HepG2 (cell line): Measurements from ENCODE around the gene MAFB. TPM values are rescaled to one million over a fixed set of nuclear protein-coding genes. Genes with fewer than 3 reads are reported as not detected.

ENCODE experiments used
- ATF6 ChIP-seq: sonication (generic); formaldehyde crosslinking; conservative IDR thresholded peaks from 2 replicates; pipeline ENCODE4 v1.4.0; 2020; ENCODE audit warnings: missing genetic modification reagents
- CEBPG ChIP-seq: IDR thresholded peaks from 2 replicates; pipeline ENCODE4 v1.6.1; 2016
- IKZF4 ChIP-seq: sonication (generic); formaldehyde crosslinking; IDR thresholded peaks from 2 replicates; pipeline ENCODE4 v1.5.1; 2020; ENCODE audit warnings: borderline replicate concordance, mild to moderate bottlenecking, low read depth, missing genetic modification reagents; ENCODE audit errors: not compliant biosample characterization
- PHF21A ChIP-seq: sonication (generic); formaldehyde crosslinking; IDR thresholded peaks from 2 replicates; pipeline ENCODE4 v1.5.0; 2020; ENCODE audit warnings: mild to moderate bottlenecking, missing genetic modification reagents
- POGZ ChIP-seq: sonication (generic); formaldehyde crosslinking; IDR thresholded peaks from 2 replicates; pipeline ENCODE4 v1.4.0; 2020; ENCODE audit warnings: mild to moderate bottlenecking, missing genetic modification reagents
- REXO4 ChIP-seq: sonication (generic); formaldehyde crosslinking; IDR thresholded peaks from 2 replicates; pipeline ENCODE4 v1.8.0; 2022; ENCODE audit warnings: missing genetic modification reagents, mild to moderate bottlenecking, borderline replicate concordance
- RXRB ChIP-seq: IDR thresholded peaks from 2 replicates; pipeline ENCODE4 v1.6.1; 2016; ENCODE audit warnings: borderline replicate concordance, missing genetic modification reagents, missing compliant biosample characterization
- TGIF2 ChIP-seq: IDR thresholded peaks from 2 replicates; pipeline ENCODE4 v1.6.1; 2016; ENCODE audit warnings: control low read depth, missing compliant biosample characterization
- ZBTB26 ChIP-seq: IDR thresholded peaks from 2 replicates; pipeline ENCODE4 v1.6.1; 2016; ENCODE audit warnings: missing compliant biosample characterization, missing genetic modification reagents, borderline replicate concordance
- ZFP36L2 ChIP-seq: sonication (generic); formaldehyde crosslinking; IDR thresholded peaks from 2 replicates; pipeline ENCODE4 v1.4.0; 2020; ENCODE audit warnings: missing genetic modification reagents
- ZNF124 ChIP-seq: sonication (generic); formaldehyde crosslinking; IDR thresholded peaks from 2 replicates; pipeline ENCODE4 v1.4.0; 2020; ENCODE audit warnings: missing genetic modification reagents
- ZNF20 ChIP-seq: sonication (generic); formaldehyde crosslinking; IDR thresholded peaks from 2 replicates; pipeline ENCODE4 v1.4.0; 2020; ENCODE audit warnings: mild to moderate bottlenecking, moderate library complexity, missing genetic modification reagents
- ZNF230 ChIP-seq: sonication (generic); formaldehyde crosslinking; IDR thresholded peaks from 2 replicates; pipeline ENCODE4 v1.4.0; 2020; ENCODE audit warnings: mild to moderate bottlenecking, missing genetic modification reagents
- ZNF280D ChIP-seq: sonication (generic); formaldehyde crosslinking; IDR thresholded peaks from 2 replicates; pipeline ENCODE4 v1.5.1; 2020; ENCODE audit warnings: mild to moderate bottlenecking, missing genetic modification reagents
- ZNF337 ChIP-seq: sonication (generic); formaldehyde crosslinking; IDR thresholded peaks from 2 replicates; pipeline ENCODE4 v1.5.1; 2020; ENCODE audit warnings: missing genetic modification reagents, low read depth, mild to moderate bottlenecking, borderline replicate concordance
- ZNF512 ChIP-seq: sonication (generic); formaldehyde crosslinking; IDR thresholded peaks from 2 replicates; pipeline ENCODE4 v1.4.0; 2020; ENCODE audit warnings: mild to moderate bottlenecking, missing genetic modification reagents
- ZNF549 ChIP-seq: sonication (generic); formaldehyde crosslinking; IDR thresholded peaks from 2 replicates; pipeline ENCODE4 v1.5.0; 2020; ENCODE audit warnings: missing genetic modification reagents
- ZNF570 ChIP-seq: sonication (generic); formaldehyde crosslinking; IDR thresholded peaks from 2 replicates; pipeline ENCODE4 v1.4.0; 2020; ENCODE audit warnings: mild to moderate bottlenecking, missing genetic modification reagents, borderline replicate concordance
- ZNF7 ChIP-seq: IDR thresholded peaks from 2 replicates; pipeline ENCODE4 v1.6.1; 2016; ENCODE audit warnings: missing biosample characterization, missing genetic modification reagents
- polyA plus RNA-seq, 8 experiments: library from polyadenylated mRNA; depleted of rRNA in 3 of 8; stranded (reverse) in 7 of 8; unstranded in 1 of 8; fragments of >200 nt; fragmentation: Illumina TruSeq in 4 of 8; extraction: Trizol in 4 of 8; gene quantifications; 2 replicates each; pipeline versions ENCODE4 v1.2.1 to v1.2.3, GENCODE V29; 2011 to 2016; ENCODE audit warnings: low read depth in 4 of 8, missing spikeins in 1 of 8, mixed read lengths in 1 of 8; ENCODE audit not compliant: insufficient read depth in 1 of 8
- total RNA-seq, 5 experiments: library from RNA; depleted of rRNA; stranded (reverse); fragments of >200 nt; fragmentation: Illumina TruSeq; extraction: Trizol; gene quantifications; 2 replicates each; pipeline ENCODE4 v1.2.3, GENCODE V29; 2016; ENCODE audit warnings: low read depth in 1 of 5
- TF ChIP-seq, protein P1 (sequence below): sonication (generic); formaldehyde crosslinking; IDR thresholded peaks from 2 replicates; pipeline ENCODE4 v1.8.0; 2022; ENCODE audit warnings: missing genetic modification reagents, mild to moderate bottlenecking, borderline replicate concordance

The MAFB gene
- total and polyA plus RNA-seq, 2 of the 13 experiments (the other 11 are each of a cell fraction or from before 2014, with no cell fraction given) = 0.08 to 0.11 TPM

- TF ChIP-seq ZBTB26 (no peak), ZNF570 (CRISPR knock-in tag) (no peak), ZNF20 (no peak), ZNF230 (CRISPR knock-in tag) (no peak; the same call in 1 of the 2 replicates), ZFP36L2 (CRISPR knock-in tag) (no peak), ZNF337 (peak; percentile 87; the same call in 1 of the 2 replicates), ZNF512 (no peak), RXRB (CRISPR knock-in tag) (0 out of 2 replicates have a peak, but pooled peaks have one; percentile 60), TGIF2 (CRISPR knock-in tag) (no peak), IKZF4 (CRISPR knock-in tag) (no peak), POGZ (CRISPR knock-in tag) (no peak), ZNF549 (CRISPR knock-in tag) (no peak), REXO4 (CRISPR knock-in tag) (no peak), ZNF280D (CRISPR knock-in tag) (no peak), CEBPG (CRISPR knock-in tag) (no peak), ZNF7 (CRISPR knock-in tag) (no peak), ATF6 (CRISPR knock-in tag) (no peak; the same call in 1 of the 2 replicates), ZNF124 (CRISPR knock-in tag) (no peak), PHF21A (CRISPR knock-in tag) (peak; percentile 88)
- TF ChIP-seq, protein P1, sequence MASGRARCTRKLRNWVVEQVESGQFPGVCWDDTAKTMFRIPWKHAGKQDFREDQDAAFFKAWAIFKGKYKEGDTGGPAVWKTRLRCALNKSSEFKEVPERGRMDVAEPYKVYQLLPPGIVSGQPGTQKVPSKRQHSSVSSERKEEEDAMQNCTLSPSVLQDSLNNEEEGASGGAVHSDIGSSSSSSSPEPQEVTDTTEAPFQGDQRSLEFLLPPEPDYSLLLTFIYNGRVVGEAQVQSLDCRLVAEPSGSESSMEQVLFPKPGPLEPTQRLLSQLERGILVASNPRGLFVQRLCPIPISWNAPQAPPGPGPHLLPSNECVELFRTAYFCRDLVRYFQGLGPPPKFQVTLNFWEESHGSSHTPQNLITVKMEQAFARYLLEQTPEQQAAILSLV = no peak
Measured at GRCh38 chr20:40689943-40690835, 1.2 kb upstream of the MAFB start (continued).
